Myocyte (in vitro differentiated cells): ENCODE results near the gene PLXNA4. TPM values are rescaled to one million over a fixed set of nuclear protein-coding genes. Genes with fewer than 3 reads are reported as not detected.

Source experiments
- DNase-seq: peaks from one replicate; pipeline ENCODE4 v3.0.0-alpha.2; 2012; ENCODE audit warnings: low read depth
- total RNA-seq: library from RNA; depleted of rRNA; stranded (reverse); fragments of >200 nt; gene quantifications from 2 replicates; pipeline ENCODE4 v1.2.3, GENCODE V29; 2014

Gene PLXNA4
- total RNA-seq, 1 donor from 2014 or later = 0.05 TPM

- DNase-seq = no peak
Observed at GRCh38 chr7:132592936-132593335, 16.7 kb upstream of the PLXNA4 start.

GRCh38 chr7:132592231-132592920 is 16.1 kb upstream of the PLXNA4 start:
- no peak for DNase-seq

GRCh38 chr7:132590162-132590561 is 13.9 kb upstream of the PLXNA4 start:
- no peak for DNase-seq

- no peak for DNase-seq
Observed at GRCh38 chr7:132588596-132588995, 12.3 kb upstream of the PLXNA4 start.

- DNase-seq = no peak
Observed at GRCh38 chr7:132584796-132585494, 8.7 kb upstream of the PLXNA4 start.

GRCh38 chr7:132581431-132581830 is 5.2 kb upstream of the PLXNA4 start:
- DNase-seq = no peak

GRCh38 chr7:132580717-132581285 is 4.5 kb upstream of the PLXNA4 start:
- DNase-seq = peak; percentile 80

GRCh38 chr7:132580277-132580676 is 4.0 kb upstream of the PLXNA4 start:
- peak; percentile 30 for DNase-seq

- DNase-seq = no peak
Observed at GRCh38 chr7:132579260-132579899, 3.1 kb upstream of the PLXNA4 start.

- DNase-seq = no peak
Observed at GRCh38 chr7:132578826-132579225, 2.6 kb upstream of the PLXNA4 start.

- DNase-seq = no peak
Observed at GRCh38 chr7:132578050-132578370, 1.7 kb upstream of the PLXNA4 start.

GRCh38 chr7:132577206-132578049 is 1.2 kb upstream of the PLXNA4 start:
- peak; percentile 43 for DNase-seq

GRCh38 chr7:132576721-132577085 is 433 bp upstream of the PLXNA4 start:
- no peak for DNase-seq

- peak; percentile 26 for DNase-seq
Observed at GRCh38 chr7:132575419-132575981, 770 bp downstream of the PLXNA4 start.

GRCh38 chr7:132574223-132574622 is 2.0 kb downstream of the PLXNA4 start:
- DNase-seq = no peak

- no peak for DNase-seq
Observed at GRCh38 chr7:132573251-132573955, 2.9 kb downstream of the PLXNA4 start.

GRCh38 chr7:132572526-132572925 is 3.7 kb downstream of the PLXNA4 start:
- DNase-seq = no peak

- DNase-seq = no peak
Observed at GRCh38 chr7:132571970-132572369, 4.3 kb downstream of the PLXNA4 start.

GRCh38 chr7:132569884-132570614 is 6.2 kb downstream of the PLXNA4 start:
- peak; percentile 32 for DNase-seq

- DNase-seq = peak; percentile 82
Observed at GRCh38 chr7:132568962-132569361, 7.3 kb downstream of the PLXNA4 start.
